Measurements from ENCODE around the gene MFAP3. TPM values are rescaled to one million over a fixed set of nuclear protein-coding genes. Genes with fewer than 3 reads are reported as not detected.
A peak's percentile ranks its signal among the peaks of the same experiment; 100 is the strongest.
"Not testable (repeated sequence)": the region's sequence is repeated elsewhere in the genome, so short reads cannot be mapped to it uniquely, and the experiment has no call there.

Gene MFAP3
- total and polyA plus RNA-seq, 8 donors, result 0.29 to 70.7 (median 5.6) TPM

GRCh38 chr5:154063372-154063771 lies 24.6 kb downstream of the MFAP3 start:
- DNase-seq, result no peak
- H3K4me3 ChIP-seq, result no peak overlapping the region
- no peak overlapping the region for H3K27ac ChIP-seq
- TF ChIP-seq EP300 (IDR thresholded peaks at IDR 0.05), result no peak
- no peak for TF ChIP-seq POLR2AphosphoS5 (IDR thresholded peaks at IDR 0.05)
- no peak for TF ChIP-seq POLR2A (IDR thresholded peaks at IDR 0.05)
- TF ChIP-seq CTCF (IDR thresholded peaks at IDR 0.05), result no peak
- H3K36me3 ChIP-seq, result no peaks in the 10 kb centered on the region
- no peaks in the 10 kb centered on the region for H3K27me3 ChIP-seq
- H3K4me1 ChIP-seq, result peaks cover 10 to 16% (median 13%) of the 10 kb centered on the region in 4 donors
- intact Hi-C loops (cut with DNase I; ENCODE audit: low total_unique reads), result no loop called here
- H3K9me3 ChIP-seq, result no peaks in the 10 kb centered on the region

GRCh38 chr5:154065971-154066370 lies 27.2 kb downstream of the MFAP3 start:
- intact Hi-C loops (cut with DNase I; ENCODE audit: low total_unique reads), result no loop called here
- no peaks in the 10 kb centered on the region for H3K36me3 ChIP-seq
- no peak overlapping the region for H3K27ac ChIP-seq
- DNase-seq, result no peak
- TF ChIP-seq EP300 (IDR thresholded peaks at IDR 0.05) (no peak), POLR2A (IDR thresholded peaks at IDR 0.05) (no peak), CTCF (IDR thresholded peaks at IDR 0.05) (no peak), POLR2AphosphoS5 (IDR thresholded peaks at IDR 0.05) (no peak)
- H3K4me3 ChIP-seq, result no peak overlapping the region
- no peaks in the 10 kb centered on the region for H3K9me3 ChIP-seq
- H3K4me1 ChIP-seq, result no peaks in the 10 kb centered on the region
- no peaks in the 10 kb centered on the region for H3K27me3 ChIP-seq

- H3K4me3 ChIP-seq, H3K36me3 ChIP-seq, DNase-seq, H3K27ac ChIP-seq, H3K9me3 ChIP-seq, H3K27me3 ChIP-seq: not testable (repeated sequence)
- intact Hi-C loops (cut with DNase I; ENCODE audit: low total_unique reads), result loop anchor here (5.0 kb wide), 2 partner anchors 107 to 332 kb away; no protein-coding TSS in a partner anchor
- WGBS, 5 donors, result 75 to 90% (median 85%) methylated on average over 5 of the region's 5 CpGs
- H3K4me1 ChIP-seq, result peaks cover 0 to 11% (median 10%) of the 10 kb centered on the region in 4 donors
These were observed 31.1 kb downstream of the MFAP3 start for GRCh38 chr5:154069854-154070253.

GRCh38 chr5:154071799-154072413 lies 33.1 kb downstream of the MFAP3 start:
- Histone ChIP-seq H3K4me1 (peaks cover 0 to 12% (median 11%) of the 10 kb centered on the region in 4 donors), H3K9me3 (no peaks in the 10 kb centered on the region), H3K36me3 (no peaks in the 10 kb centered on the region), H3K4me3 (no peak overlapping the region), H3K27me3 (no peaks in the 10 kb centered on the region), H3K27ac (no peak overlapping the region)
- no peak for TF ChIP-seq POLR2AphosphoS5 (IDR thresholded peaks at IDR 0.05)
- TF ChIP-seq EP300 (IDR thresholded peaks at IDR 0.05), result no peak
- TF ChIP-seq CTCF (IDR thresholded peaks at IDR 0.05), result no peak
- TF ChIP-seq POLR2A (IDR thresholded peaks at IDR 0.05), result no peak
- WGBS, 5 donors, result 43 to 53% (median 50%) methylated on average over 2 of the region's 2 CpGs
- intact Hi-C loops (cut with DNase I; ENCODE audit: low total_unique reads), result loop anchor here (5.0 kb wide), 2 partner anchors 105 to 330 kb away; no protein-coding TSS in a partner anchor
- DNase-seq, result no peak

- Histone ChIP-seq H3K27ac (no peak overlapping the region), H3K36me3 (no peaks in the 10 kb centered on the region), H3K27me3 (no peaks in the 10 kb centered on the region), H3K9me3 (no peaks in the 10 kb centered on the region), H3K4me3 (no peak overlapping the region), H3K4me1 (peaks cover 4 to 19% (median 17%) of the 10 kb centered on the region in 4 donors)
- DNase-seq, result peak; percentile 89 to 93
- intact Hi-C loops (cut with DNase I; ENCODE audit: low total_unique reads), result loop anchor here (5.0 kb wide), 2 partner anchors 105 to 330 kb away; no protein-coding TSS in a partner anchor
- 15 to 27% (median 24%) methylated on average over 18 of the region's 18 CpGs for WGBS, 5 donors
- no peak for TF ChIP-seq POLR2A (IDR thresholded peaks at IDR 0.05)
- no peak for TF ChIP-seq EP300 (IDR thresholded peaks at IDR 0.05)
- peak in 5 of 7 experiments; percentile 83 to 95 (median 88) for TF ChIP-seq CTCF (IDR thresholded peaks at IDR 0.05)
- TF ChIP-seq POLR2AphosphoS5 (IDR thresholded peaks at IDR 0.05), result peak in 1 of 3 donors; percentile 59
These were observed 33.8 kb downstream of the MFAP3 start for GRCh38 chr5:154072414-154073171.
